GM21619 (cell line): ENCODE measurements around the gene CACNA2D3.

ENCODE experiments used
- ATAC-seq: cut with Tn5 transposase; IDR thresholded peaks from one replicate; pipeline ENCODE4 v1.9.1; 2021; ENCODE audit not compliant: unreplicated experiment

CACNA2D3 gene

DNA sequence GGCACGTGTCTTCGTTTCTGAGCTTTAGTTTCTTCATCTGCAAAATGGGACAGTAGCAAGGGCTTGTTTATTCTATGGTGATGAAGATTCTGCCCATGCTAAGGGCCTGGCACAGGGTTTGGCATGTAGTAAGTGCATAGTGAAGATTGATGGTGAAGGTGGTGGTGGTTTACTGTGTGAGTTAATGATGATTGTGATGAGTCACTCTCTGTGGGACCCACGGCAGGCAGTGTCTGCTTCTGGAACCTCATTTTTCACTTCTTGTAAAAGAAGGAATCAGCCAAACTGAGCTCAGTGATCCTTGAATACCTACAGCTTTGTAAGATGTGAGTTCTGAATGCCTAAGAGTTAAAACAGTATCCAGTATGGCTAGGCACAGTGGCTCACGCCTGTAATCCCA lies 891.7 kb downstream of the CACNA2D3 start:
- ATAC-seq: no peak

DNA sequence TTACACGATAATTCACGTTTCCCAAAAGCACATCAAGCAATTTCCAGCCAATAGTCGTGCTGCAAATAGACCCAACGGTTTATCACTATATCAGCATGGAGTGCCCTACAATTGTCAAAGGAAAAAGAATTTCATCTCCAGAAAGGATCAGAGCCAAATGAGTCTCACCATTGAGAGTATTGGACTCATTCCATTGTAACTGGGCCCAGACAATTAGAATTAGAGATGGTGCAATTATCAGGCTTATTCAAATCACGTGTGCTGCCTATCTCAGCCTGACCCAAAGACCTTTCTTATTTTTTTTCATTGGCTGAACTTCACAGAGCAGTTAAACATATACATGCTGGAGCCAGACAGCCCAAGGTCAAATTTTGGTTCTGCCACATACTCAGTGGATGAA lies 892.6 kb downstream of the CACNA2D3 start:
- no peak for ATAC-seq

DNA sequence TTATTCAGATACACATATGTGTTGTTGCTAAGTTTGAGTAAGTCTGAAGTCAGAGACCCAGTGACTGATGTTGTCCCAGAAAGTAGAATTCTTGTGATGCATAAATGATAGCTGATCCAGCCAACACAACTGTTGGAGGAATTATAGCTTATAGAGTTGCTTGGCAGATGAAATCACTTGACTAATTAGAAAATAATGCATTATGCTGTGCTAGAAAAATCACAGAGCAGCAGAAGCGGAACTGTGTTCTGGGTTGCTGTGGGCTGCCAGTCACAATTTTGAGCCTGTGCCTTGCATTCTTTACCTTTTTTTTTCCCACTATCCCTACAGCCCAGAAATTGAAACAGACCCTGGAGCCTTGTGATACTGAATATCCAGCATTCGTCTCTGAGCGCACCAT lies 895.5 kb downstream of the CACNA2D3 start:
- no peak for ATAC-seq

DNA sequence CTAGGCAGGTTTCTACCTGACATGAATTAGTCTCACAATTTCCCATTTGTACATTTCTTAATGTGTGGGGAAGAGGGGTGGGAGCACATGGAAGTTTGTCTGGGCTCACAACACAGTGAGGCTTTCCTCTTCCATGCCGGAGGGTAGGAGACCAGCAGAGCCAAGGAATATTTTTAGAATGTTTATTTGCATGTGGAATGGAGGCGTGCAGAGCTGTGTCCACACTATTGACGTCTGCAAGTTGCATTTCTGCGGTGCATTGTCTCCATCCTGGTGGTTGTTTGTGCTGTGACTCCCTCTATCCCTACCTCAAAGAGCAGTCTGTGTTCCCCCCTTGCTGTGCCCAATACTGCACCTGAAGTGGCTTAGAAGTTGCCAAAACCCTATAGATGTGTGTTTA lies 908.6 kb downstream of the CACNA2D3 start:
- no peak for ATAC-seq

DNA sequence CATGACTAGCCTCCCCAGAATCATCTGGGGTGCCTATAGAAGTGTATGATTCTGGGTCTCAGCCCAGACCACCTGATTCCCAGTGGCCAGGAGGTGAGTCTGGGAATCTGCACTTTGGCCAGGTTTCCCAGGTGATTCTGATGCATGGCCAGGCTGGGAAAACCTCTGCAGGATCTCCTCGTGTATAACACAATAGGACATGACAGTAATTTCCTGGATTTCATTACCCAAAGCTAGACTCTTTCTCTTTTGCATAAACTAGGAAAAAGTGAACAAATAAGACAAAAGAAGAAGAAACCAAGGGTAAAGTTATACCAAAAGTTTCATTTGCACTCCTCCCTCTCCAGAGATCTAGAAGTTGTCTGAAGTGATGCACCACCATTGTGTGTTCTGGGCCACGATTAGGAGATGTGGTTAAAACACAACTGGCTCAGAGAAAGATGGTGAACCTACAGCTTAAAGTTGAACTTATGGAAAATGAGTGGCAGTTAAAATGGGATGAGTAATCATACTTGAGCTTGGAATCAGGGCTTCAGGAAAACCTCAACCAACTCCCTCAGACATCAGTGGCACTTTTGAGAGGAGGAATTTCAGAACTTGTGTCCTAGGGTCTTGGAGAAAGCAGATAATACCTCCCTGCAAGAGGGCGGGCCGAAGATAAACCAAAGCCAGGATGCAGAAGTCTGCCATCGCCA lies 914.7 kb downstream of the CACNA2D3 start:
- ATAC-seq: no peak

DNA sequence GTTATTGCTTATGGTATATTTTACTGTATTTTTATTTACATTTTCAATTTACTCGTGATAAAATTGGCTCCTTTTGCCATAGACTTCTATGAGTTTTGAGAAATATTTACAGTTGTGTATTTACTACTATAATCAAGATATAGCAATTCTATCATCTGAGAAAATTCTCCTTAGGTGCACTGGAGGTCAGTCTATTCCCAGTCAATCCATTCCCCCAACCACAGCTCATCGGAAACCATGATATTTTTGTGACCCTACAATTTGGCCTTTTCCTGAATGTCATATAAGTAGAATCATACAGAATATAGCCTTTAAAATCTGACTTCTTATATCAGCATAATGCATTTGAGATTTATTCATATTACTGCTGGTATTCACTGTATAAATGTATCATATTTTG lies 920.2 kb downstream of the CACNA2D3 start:
- ATAC-seq: no peak

DNA sequence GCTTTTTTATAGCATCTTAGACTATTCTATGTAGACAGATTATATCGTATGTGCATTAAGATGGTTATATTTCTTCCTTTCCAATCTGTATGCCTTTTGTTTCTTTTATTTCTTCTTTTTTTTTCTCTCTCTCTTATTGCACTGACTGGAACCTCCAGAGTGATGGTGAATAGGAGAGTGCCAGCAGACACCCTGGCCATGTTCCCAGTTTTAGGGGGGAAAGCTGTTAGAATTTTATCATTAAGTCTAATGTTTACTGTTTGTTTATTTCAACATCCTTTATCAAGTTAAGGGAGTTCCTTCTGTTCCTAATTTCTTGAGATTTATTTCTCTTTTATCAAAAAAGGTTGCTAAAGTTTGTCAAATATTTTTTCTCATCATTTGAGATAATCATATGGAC lies 922.1 kb downstream of the CACNA2D3 start:
- no peak for ATAC-seq

DNA sequence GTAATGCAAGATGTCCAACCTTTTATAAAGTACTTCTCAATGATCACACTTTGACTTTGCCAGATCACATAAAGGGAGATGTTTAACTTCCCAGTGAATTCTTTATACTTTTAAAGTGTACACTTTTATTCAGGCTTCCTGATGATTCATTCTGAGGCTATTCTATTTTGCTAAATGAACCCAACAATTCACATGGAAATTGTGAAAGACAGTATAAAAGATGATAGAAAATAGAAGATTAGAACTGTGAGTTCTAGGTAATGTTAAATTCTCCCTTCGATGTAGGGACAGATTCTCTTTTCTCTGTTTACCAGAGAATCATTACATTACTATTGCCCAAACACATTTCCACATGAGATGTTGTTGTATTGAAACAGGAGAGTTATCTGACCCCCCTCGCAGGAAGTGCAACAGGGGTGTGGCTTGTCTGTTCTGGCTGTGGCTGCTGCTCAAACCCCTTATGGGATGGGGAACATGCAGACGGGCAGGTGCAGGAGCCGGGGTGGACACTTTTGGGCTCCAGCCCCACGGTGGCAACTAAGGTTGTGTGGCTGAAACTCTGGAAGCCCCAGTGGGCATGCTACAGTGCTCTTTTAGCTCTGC lies 936.8 kb downstream of the CACNA2D3 start:
- ATAC-seq: no peak

DNA sequence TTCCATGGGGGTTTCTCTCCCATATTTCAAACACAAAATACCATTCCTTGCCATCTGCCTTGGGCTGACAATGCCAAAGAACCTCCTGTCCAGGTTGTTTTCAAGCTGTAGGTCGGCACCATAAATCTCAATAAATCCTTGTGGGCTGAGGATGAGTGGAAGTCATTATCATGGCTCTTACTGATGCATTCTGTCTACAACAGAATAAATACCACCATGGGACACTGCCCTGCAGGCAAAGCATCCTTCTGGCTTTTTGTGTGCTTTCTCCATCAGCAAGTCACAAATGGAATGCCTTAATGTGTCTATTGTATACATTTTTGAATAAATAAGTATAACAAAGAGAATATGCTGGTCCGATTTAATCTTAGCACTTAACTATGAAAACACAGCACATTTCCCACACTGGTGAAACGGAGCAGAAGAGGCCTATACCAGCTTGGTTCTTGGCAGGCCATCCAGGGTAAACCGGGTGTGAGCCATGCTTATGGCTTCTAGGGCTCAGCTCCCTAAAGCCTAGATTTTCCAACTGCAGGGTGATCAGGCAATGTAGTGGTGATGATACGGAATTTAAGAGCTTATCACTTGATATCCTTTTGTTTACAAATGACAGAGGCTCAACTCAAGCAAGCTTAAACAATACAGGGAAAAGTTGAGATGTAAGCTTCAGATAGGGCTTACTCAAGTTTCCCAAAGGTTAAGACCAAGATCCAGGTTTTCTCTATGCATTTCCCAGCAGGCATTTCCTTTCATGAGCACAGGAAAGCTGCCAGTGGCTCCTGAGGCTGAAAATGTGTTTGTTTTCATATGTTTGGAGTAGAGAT lies 938.8 kb downstream of the CACNA2D3 start:
- ATAC-seq: no peak

DNA sequence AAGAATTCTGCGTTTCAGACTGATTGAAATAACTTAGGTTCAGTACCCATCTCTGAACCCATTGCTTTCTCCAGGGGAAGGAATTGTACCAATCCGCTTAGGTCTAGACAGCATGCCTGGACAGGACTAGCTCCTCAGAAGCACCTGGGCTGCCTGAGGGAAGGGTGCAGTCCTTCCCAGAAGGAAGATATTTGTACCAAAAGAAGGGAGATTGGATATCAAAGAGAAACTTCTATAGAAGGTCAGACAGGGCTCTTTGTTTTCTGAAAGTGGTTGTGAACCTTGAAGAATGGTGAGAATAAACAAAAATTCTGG lies 939.3 kb downstream of the CACNA2D3 start:
- no peak for ATAC-seq

DNA sequence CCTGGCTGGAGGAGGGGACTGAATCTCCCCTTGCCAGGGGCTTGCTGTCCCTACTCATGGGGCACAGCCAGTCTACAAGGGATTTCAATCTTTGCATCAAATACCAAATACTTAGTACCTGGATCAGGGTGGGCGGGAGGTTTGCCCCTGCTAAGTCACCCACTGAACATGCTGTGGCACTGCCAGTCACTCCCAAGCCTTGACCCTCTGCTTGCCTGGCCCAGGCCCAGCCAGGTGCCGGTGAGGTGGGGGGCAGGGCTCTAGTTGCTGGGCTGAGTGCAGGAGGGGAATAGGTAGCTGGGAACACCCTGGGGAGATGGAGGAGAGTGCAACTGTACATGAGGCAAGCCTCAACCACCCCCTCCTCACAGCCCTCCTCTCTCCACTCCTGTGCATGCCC lies 941.8 kb downstream of the CACNA2D3 start:
- no peak for ATAC-seq

DNA sequence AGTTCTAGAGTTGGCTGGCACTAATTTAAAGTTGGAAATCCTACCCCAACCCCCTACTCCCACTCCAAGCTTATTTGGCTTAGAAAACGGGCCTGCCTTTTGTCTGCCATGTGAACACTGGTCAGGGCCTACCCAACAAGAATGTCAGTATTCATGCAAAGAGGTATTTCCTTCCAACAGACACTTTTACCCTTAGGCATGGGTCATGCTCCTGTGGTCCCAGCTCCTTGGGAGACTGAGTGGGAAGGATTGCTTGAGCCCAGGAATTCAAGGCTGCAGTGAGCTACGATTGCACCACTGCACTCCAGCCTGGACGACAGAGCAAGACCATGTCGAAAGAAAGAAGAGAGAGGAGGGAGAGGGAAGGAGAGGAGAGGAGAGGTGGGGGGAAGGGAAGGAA lies 943.0 kb downstream of the CACNA2D3 start:
- ATAC-seq: no peak

DNA sequence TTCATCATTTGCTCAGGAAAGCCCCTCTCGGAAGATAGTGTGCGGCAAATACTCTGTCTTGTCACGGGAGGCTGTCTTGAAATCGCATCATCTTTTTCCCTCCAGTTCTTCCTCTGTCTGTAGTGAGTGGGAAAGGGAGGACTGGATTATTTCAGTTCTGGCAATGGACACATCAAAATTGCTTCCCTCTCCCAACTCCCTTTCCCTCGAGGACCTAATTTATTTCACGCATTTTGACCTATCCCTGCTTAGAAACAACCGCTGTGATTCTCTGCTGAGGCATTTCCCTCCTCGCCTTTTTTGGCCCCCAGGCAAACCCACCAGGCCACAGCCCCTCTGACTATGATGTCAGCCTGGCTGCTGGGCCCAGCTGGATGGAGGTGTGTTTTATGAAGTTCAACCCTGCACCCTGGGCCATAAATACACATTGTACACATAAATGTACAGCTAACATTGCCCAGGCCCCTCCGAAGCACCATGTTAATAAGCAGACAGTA lies 944.2 kb downstream of the CACNA2D3 start:
- ATAC-seq: no peak

DNA sequence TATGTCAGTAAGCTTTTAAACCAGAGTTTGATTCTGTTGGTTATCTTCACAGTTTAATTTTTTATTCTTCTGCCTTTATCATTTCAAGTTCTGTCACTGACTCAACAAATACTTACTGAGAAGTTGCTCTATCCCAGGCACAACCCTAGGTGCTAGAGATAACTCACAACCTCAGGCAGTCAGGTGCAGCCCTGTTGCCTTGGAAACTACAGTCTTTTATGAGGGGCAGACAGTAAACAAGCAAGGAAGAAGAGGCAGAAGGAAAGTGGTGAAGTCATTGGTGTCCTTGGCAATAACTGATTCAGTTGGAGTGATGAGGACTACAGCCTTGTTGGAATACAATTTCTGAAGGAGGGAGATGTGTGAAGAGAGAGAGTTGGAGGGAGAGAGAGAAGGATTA lies 947.6 kb downstream of the CACNA2D3 start:
- no peak for ATAC-seq

DNA sequence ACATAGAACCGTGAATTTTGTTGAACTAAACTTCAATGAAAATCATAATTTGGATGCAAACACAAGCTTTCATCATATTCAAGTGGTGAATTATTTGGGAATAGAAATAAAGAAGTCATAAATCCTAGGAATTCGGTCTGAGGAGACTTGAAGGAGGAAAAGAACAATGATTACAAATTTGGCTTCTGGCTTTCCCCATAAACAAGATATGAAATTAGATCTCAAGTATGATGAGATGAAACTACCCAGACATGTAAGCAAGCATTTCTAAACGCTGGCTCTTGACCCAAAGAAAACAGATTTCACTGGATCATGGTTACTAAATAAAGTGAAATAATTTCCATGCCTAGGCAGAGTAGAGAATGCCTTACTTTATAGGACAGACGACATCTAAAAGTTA lies 952.4 kb downstream of the CACNA2D3 start:
- no peak for ATAC-seq

DNA sequence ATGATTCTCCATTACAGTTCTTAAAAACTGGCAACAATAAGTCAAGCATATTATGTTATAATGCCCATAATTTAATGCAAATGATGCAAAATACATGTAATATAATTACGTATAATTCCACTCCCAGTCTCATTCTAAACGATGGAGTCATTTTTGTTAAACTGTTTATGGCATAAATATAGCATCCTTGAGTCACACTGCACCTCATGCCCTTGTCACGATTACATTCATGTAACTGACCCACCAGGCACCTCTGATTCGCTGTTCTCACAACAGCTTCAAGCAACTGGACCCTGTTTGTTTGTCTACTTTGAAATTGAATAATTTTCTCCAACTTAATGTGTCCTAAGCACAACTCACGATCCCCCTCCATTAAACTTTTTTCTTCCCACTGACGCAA lies 953.5 kb downstream of the CACNA2D3 start:
- ATAC-seq: no peak

DNA sequence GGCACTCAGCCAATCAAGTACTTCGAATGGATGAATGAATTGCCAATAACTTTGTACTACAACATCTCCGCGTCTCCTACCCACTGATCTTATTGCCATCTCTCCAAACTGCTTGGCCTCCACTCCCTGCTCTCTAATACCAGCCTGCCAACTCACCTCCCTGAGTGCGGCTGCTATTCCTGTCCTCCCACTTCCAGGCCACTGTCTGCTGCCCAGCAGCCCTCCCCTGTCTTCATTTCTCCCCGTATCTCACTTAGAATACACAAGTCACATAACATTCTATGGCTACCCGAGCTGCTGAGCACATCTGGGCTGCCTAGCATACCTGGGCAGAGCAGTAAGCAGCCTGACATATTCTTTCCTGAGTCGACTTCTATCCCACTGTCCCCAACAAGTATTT lies 955.4 kb downstream of the CACNA2D3 start:
- no peak for ATAC-seq

DNA sequence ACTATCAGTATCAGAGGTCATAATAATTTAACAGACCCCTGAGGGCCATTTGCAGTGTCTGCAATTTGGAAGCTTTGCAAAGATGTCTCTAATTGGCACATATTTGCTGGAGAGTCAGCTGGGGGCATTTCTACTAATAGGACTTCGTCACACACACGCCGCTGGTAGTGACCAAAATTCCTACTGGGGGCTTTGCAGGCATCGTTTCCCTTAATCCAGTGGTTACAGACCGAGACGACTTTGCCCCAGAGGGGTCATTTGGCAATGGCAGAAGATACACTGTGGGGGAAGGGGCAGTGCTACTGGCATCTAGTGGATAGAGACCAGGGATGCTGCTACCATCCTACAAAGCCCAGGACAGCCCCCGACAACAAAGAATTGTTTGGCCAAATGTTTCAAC lies 956.5 kb downstream of the CACNA2D3 start:
- no peak for ATAC-seq

DNA sequence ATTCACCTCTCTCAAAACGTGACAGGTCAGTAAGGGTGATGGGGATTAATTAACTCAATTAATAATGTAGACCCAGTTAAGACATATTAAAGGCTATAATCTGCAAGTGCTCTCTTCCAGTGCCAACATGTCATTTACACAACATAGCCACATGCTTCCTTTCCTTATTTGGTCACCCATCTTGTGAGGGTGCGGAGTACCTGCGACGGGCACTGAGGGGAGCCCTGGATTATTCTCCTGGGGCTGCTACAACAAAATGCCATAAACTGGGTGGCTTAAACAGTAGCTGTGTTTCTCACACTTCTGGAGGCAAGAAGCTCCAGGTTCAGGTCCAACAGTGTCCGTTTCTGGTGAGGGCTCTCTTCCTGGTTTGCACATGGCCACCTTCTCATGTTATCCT lies 962.9 kb downstream of the CACNA2D3 start:
- ATAC-seq: no peak

DNA sequence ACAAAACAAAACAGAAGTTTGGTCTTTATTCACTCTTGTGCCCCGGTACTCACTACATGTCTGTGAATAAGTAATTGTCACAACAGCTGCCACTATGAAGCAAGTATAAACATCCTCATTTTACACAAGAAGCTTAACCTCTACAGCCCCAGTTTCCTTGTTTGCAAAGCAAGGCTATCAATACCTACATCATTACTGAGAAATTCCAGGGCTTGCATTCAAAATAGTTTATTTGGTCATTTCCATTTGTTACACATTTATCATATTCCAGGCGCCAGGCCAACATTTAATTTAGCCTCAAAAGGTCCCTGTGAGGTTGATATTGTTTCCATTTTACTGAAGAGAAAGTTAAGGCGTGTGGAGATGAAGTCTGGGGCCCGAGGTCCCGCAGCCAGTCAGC lies 966.9 kb downstream of the CACNA2D3 start:
- no peak for ATAC-seq

DNA sequence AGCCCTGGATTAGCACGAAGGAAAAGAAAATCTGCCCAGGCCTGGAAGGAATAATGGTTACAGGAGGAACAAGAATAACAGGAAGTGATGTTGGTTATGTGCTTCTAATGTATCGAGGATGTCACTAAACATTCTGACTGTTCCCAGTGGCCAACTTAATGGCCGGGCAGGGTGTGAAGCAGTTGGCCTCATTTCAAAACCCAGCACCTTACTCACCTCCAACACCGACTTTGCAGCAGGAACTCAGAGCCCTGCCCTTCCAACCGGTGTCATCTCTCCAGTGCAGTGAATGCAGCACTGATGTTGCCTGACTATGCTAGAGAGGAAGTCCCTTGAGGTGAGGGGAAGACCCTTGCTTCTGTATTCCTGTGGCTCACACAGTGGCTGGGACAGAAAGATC lies 967.9 kb downstream of the CACNA2D3 start:
- ATAC-seq: no peak

DNA sequence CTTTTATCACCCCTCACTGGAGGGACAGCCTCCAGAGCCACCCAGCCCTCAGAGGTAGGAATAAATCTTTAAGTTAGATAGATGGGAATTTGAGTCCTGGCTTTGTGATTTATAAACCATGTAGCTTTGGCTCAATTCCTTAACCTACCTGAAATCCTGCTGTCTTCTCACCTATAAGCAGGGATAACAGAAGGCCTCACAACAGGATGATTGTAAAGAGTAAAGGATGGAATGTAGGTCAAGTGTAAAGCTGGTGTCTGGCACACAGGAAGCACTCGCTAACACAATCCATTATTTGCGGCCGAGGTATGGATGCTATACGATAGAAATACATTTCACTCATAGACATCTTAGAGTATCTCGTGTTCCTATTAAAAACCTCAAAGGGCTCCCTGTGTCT lies 968.4 kb downstream of the CACNA2D3 start:
- ATAC-seq: no peak
